GM18907 (cell line): ENCODE results near the gene HHAT.
"Not testable (repeated sequence)": the region's sequence is repeated elsewhere in the genome, so short reads cannot be mapped to it uniquely, and the experiment has no call there.

ENCODE experiments used
- ATAC-seq: cut with Tn5 transposase; IDR thresholded peaks from one replicate; pipeline ENCODE4 v1.9.1; 2021; ENCODE audit warnings: mild to moderate bottlenecking, moderate library complexity; ENCODE audit not compliant: unreplicated experiment

The HHAT gene

GRCh38 chr1:210385228-210385627, 56.5 kb downstream of the HHAT start:
- no peak for ATAC-seq

GRCh38 chr1:210394281-210394821, 65.6 kb downstream of the HHAT start:
- ATAC-seq: peak; percentile 84

- ATAC-seq: no peak
Measured at GRCh38 chr1:210396541-210396940, 67.8 kb downstream of the HHAT start.

- no peak for ATAC-seq
Measured at GRCh38 chr1:210397252-210397651, 68.5 kb downstream of the HHAT start.

GRCh38 chr1:210397681-210398080, 69.0 kb downstream of the HHAT start:
- no peak for ATAC-seq

GRCh38 chr1:210398466-210398865, 69.8 kb downstream of the HHAT start:
- ATAC-seq: no peak

- peak; percentile 88 for ATAC-seq
Measured at GRCh38 chr1:210400043-210400840, 71.5 kb downstream of the HHAT start.

GRCh38 chr1:210402560-210402959, 73.9 kb downstream of the HHAT start:
- ATAC-seq: no peak

GRCh38 chr1:210405316-210405715, 76.6 kb downstream of the HHAT start:
- ATAC-seq: no peak

GRCh38 chr1:210406341-210406740, 77.6 kb downstream of the HHAT start:
- not testable (repeated sequence) for ATAC-seq

- ATAC-seq: peak; percentile 73
Measured at GRCh38 chr1:210407207-210407886, 78.6 kb downstream of the HHAT start.

- no peak for ATAC-seq
Measured at GRCh38 chr1:210407887-210408252, 79.2 kb downstream of the HHAT start.

GRCh38 chr1:210412240-210412639, 83.5 kb downstream of the HHAT start:
- ATAC-seq: no peak

- no peak for ATAC-seq
Measured at GRCh38 chr1:210413951-210414350, 85.2 kb downstream of the HHAT start.

- ATAC-seq: no peak
Measured at GRCh38 chr1:210415846-210416448, 87.2 kb downstream of the HHAT start.

GRCh38 chr1:210416681-210417080, 88.0 kb downstream of the HHAT start:
- no peak for ATAC-seq

- ATAC-seq: no peak
Measured at GRCh38 chr1:210417881-210418280, 89.2 kb downstream of the HHAT start.

GRCh38 chr1:210418863-210419650, 90.4 kb downstream of the HHAT start:
- ATAC-seq: no peak

GRCh38 chr1:210426696-210427095, 98.0 kb downstream of the HHAT start:
- ATAC-seq: not testable (repeated sequence)

GRCh38 chr1:210428696-210429095, 100.0 kb downstream of the HHAT start:
- no peak for ATAC-seq

- no peak for ATAC-seq
Measured at GRCh38 chr1:210434223-210434622, 105.5 kb downstream of the HHAT start.
